ENCODE data around the gene NOL3.

Gene NOL3

GRCh38 chr16:67154578-67155294 lies 15.6 kb upstream of the NOL3 start:
- DNase-seq (ENCODE audit: low read depth) = no peak
- H3K4me3 ChIP-seq (ENCODE audit: control insufficient read depth, low read depth, low read length) = no peak overlapping the region
- no peak for TF ChIP-seq CTCF (conservative IDR thresholded peaks at IDR 0.05; ENCODE audit: control insufficient read depth, insufficient read depth, low read depth, low read length)

GRCh38 chr16:67155295-67156142 lies 14.8 kb upstream of the NOL3 start:
- H3K4me3 ChIP-seq (ENCODE audit: control insufficient read depth, low read depth, low read length) = no peak overlapping the region
- peak; percentile 50 for TF ChIP-seq CTCF (conservative IDR thresholded peaks at IDR 0.05; ENCODE audit: control insufficient read depth, insufficient read depth, low read depth, low read length)
- peak; percentile 67 for DNase-seq (ENCODE audit: low read depth)

GRCh38 chr16:67156143-67156844 lies 14.0 kb upstream of the NOL3 start:
- TF ChIP-seq CTCF (conservative IDR thresholded peaks at IDR 0.05; ENCODE audit: control insufficient read depth, insufficient read depth, low read depth, low read length) = no peak
- H3K4me3 ChIP-seq (ENCODE audit: control insufficient read depth, low read depth, low read length) = no peak overlapping the region
- no peak for DNase-seq (ENCODE audit: low read depth)

GRCh38 chr16:67157106-67157748 lies 13.1 kb upstream of the NOL3 start:
- no peak for TF ChIP-seq CTCF (conservative IDR thresholded peaks at IDR 0.05; ENCODE audit: control insufficient read depth, insufficient read depth, low read depth, low read length)
- DNase-seq (ENCODE audit: low read depth) = no peak
- H3K4me3 ChIP-seq (ENCODE audit: control insufficient read depth, low read depth, low read length) = no peak overlapping the region

GRCh38 chr16:67157892-67158635 lies 12.3 kb upstream of the NOL3 start:
- H3K4me3 ChIP-seq (ENCODE audit: control insufficient read depth, low read depth, low read length) = no peak overlapping the region
- no peak for TF ChIP-seq CTCF (conservative IDR thresholded peaks at IDR 0.05; ENCODE audit: control insufficient read depth, insufficient read depth, low read depth, low read length)
- DNase-seq (ENCODE audit: low read depth) = no peak
